ENCODE measurements around the gene TRAPPC1. TPM values are rescaled to one million over a fixed set of nuclear protein-coding genes. Genes with fewer than 3 reads are reported as not detected.

Gene TRAPPC1
- total RNA-seq, 2 donors from 2014 or later, result 53.7 to 72.7 TPM

DNA sequence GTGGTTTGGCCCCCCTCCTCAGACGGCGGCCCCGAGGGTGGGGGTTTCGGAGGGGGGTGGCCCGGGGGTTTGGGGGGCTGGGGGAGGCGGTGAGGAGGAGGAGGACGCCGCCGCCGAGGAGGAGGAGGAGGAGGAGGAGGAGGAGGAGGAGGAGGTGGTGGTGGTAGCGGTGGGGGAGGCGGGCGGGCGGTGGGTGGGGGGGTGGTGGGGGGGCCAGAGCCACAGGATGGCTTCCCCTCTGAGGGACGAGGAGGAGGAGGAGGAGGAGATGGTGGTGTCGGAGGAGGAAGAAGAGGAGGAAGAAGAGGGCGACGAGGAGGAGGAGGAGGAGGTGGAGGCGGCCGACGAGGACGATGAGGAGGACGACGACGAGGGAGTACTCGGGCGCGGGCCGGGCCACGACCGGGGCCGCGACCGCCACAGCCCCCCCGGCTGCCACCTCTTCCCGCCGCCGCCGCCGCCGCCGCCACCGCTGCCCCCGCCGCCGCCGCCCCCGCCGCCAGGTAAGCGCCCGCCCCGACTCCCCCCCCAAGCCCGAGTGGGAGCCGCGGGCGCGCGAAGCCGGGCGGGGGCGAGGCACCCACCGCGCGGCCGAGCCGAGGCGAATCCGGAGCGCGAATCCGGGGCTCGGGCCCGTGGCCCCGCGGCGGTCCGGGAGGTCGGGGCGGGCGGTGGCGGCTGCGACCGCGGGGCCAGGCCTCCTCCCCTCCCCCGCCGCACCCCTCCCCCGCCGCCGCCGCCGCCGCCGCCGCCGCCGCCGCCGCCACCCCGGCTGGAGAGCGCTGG is 47.0 kb downstream of the TRAPPC1 start:
- peak; percentile 75 for DNase-seq (ENCODE audit: low spot score)
- intact Hi-C loops (cut with DNase I), result no loop called here

DNA sequence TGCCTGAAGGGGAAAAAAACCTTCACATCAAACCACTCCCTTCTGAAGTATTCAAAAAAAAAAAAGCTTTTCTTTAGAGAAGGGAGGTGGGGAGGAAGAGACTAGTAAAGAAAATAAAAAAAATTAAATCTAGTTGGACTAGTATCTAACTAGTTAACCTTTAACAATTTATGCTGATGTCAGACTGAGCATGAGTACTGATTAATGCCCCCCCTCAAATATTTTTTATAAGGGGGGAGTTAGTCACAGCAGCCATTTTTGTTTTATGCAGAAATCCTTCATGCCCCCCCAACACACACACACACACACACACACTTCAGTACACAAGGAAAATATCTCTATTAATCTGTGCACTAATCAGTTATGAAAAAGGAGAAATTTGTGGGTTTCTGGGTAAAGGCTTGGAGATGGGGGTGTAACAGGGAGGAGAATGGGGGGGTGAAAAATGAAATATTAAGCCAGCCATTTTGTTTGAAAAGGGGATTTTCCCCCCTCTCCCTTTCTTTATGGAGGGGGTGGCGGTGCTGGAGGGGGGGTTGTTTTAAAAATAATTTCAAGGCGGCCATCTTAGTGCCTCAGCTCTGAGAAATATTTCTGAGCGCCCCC is 47.9 kb downstream of the TRAPPC1 start:
- intact Hi-C loops (cut with DNase I), result no loop called here
- peak; percentile 52 for DNase-seq (ENCODE audit: low spot score)

DNA sequence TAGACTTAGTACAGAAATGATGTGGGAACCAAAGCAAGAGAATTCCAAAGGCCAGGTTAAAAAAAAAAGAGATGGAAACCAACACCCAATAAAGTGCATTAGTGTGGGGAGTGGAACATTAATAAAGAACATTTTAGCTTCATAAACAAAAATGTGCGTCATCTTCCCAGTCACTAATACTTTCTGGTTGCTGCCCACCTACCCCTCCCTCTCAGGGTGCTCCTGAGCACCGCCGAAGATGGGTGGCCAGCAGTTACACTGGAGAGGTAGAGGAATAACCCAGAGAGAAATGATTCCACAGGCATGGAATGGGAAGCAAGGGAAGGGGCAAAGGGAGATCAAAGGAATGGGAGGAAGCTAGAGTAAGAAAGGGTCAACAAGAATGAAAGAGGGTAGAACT is 49.1 kb downstream of the TRAPPC1 start:
- intact Hi-C loops (cut with DNase I), result no loop called here

DNA sequence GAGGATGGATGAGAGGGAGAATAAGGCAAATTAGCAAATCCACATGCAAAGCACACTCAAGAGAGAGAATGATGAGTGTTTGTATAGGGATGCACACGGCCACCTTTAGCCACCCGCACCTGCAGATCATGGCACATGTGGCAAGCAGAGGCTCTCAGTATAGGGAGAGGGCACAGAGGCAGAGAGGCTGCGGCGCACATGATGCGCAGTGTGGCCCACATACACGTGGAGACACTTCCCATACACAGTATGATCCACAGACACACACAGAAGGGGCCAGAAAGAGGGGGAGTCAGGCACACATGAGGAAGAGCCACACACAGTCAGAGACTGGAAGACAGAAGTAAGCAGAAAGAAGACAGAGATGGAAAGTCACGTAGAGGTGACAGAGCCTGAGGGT is 49.7 kb downstream of the TRAPPC1 start:
- intact Hi-C loops (cut with DNase I), result no loop called here
- peak; percentile 26 for DNase-seq (ENCODE audit: low spot score)

More for the DNA sequence above, 49.1 kb downstream of the TRAPPC1 start:
- peak; percentile 22 for DNase-seq (ENCODE audit: low spot score)

DNA sequence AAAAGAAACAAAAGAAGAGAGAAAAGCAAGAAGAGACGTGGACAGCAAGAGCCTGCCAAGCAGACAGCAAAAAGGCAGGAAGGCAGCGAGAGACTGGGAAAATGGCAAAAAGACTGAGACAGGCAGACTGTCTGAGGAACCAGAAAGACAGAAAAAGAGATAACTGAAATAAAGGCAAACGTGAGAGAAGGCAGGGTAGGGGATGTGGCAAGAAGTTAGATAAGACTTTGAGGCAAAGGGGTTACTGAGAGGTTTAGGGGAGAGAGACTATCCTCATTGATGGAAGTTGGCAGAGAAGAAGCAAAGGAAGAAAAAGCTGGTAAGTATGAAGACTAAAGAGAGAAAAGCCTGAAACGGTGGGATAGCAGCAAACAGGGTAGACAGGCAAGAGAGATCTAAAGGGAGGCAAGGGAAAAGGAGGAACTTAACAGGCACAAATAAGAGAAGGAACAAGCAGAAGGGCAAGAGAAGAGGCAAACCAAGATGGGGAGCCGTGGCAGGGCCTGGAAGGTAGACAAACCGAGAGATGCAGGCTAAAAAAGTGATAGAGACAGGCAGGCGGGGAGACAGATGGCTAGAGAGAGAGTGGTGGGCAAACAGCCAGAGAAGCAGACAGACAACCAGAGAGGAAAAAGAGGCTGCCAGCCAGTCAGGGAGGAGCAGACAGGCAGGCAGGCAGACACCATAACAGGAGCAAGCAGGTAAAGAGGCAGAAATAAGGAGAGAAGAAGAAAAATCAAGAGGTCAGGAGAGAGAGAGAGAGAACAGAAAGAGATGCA is 50.3 kb downstream of the TRAPPC1 start:
- DNase-seq (ENCODE audit: low spot score), result peak; percentile 48

More for the DNA sequence above, 50.3 kb downstream of the TRAPPC1 start:
- intact Hi-C loops (cut with DNase I), result no loop called here

Other genes with a start within 250 kb of the TRAPPC1 start
- 10 to 100 TPM; 30.6 to 37.3 TPM for gene TP53, start 244.5 kb downstream of the TRAPPC1 start, total RNA-seq
- 1 to 10 TPM; 4.8 to 5.0 TPM for gene WRAP53, start 243.5 kb downstream of the TRAPPC1 start, total RNA-seq
- gene EFNB3, start 226.7 kb downstream of the TRAPPC1 start, total RNA-seq, result under 1 TPM; 0.19 to 0.42 TPM
- 1 to 10 TPM in 1 of 2 donors, under 1 TPM in 1; 0.19 to 1.3 TPM for gene DNAH2, start 214.2 kb downstream of the TRAPPC1 start, total RNA-seq
- gene KDM6B, start 97.7 kb downstream of the TRAPPC1 start, total RNA-seq, result 10 to 100 TPM; 21.0 to 29.0 TPM
- gene TMEM88, start 76.9 kb downstream of the TRAPPC1 start, total RNA-seq, result 10 to 100 TPM; 17.5 to 26.1 TPM
- 10 to 100 TPM; 65.2 to 79.7 TPM for gene NAA38, start 74.4 kb downstream of the TRAPPC1 start, total RNA-seq
- 1 to 10 TPM; 8.9 TPM for gene CYB5D1, start 73.9 kb downstream of the TRAPPC1 start, total RNA-seq
- 100 to 1,000 TPM in 1 of 2 donors, 10 to 100 TPM in 1; 67.4 to 105 TPM for gene CHD3, start 43.2 kb downstream of the TRAPPC1 start, total RNA-seq
- gene RNF227, start 15.7 kb downstream of the TRAPPC1 start, total RNA-seq, result 1 to 10 TPM; 1.1 to 1.5 TPM
- 1 to 10 TPM; 1.2 to 2.2 TPM for gene KCNAB3, start 2.1 kb downstream of the TRAPPC1 start, total RNA-seq
- 10 to 100 TPM; 14.7 to 15.2 TPM for gene CNTROB, start 260 bp upstream of the TRAPPC1 start, total RNA-seq
- gene GUCY2D, start 70.7 kb upstream of the TRAPPC1 start, total RNA-seq, result not detected
- gene ALOX15B, start 107.1 kb upstream of the TRAPPC1 start, total RNA-seq, result 1 to 10 TPM in 1 of 2 donors, under 1 TPM in 1; 0.48 to 3.3 TPM
- not detected for gene ALOX12B, start 155.8 kb upstream of the TRAPPC1 start, total RNA-seq
- gene ALOXE3, start 186.6 kb upstream of the TRAPPC1 start, total RNA-seq, result not detected
- under 1 TPM in 1 of 2 donors, not detected in 1; 0.67 TPM for gene HES7, start 192.2 kb upstream of the TRAPPC1 start, total RNA-seq
- gene PER1, start 220.5 kb upstream of the TRAPPC1 start, total RNA-seq, result 100 to 1,000 TPM; 203 to 206 TPM
- 10 to 100 TPM; 66.7 to 80.1 TPM for gene VAMP2, start 231.0 kb upstream of the TRAPPC1 start, total RNA-seq
- 10 to 100 TPM; 12.9 to 16.4 TPM for gene TMEM107, start 244.4 kb upstream of the TRAPPC1 start, total RNA-seq